ENCODE data around the gene SRRM2. TPM values are rescaled to one million over a fixed set of nuclear protein-coding genes. Genes with fewer than 3 reads are reported as not detected.

SRRM2 gene
- total RNA-seq, 1 experiment from 2014 or later, result 746 TPM

- no peak overlapping the region for H3K4me3 ChIP-seq
- H4K20me1 ChIP-seq (ENCODE audit: insufficient read depth), result peaks cover 6% of the 10 kb centered on the region; the same call in 1 of the 2 replicates
- no peak for DNase-seq
- intact Hi-C loops (cut with micrococcal nuclease; ENCODE audit: unreplicated experiment), result no loop called here
- no peaks in the 10 kb centered on the region for H3K9me3 ChIP-seq (ENCODE audit: insufficient read depth, low read depth)
- H3K9me2 ChIP-seq (ENCODE audit: insufficient read depth), result no peaks in the 10 kb centered on the region
- H2AFZ ChIP-seq, result no peak overlapping the region
- BruUV-seq (replicated peaks), result no TSS peak
- H3K4me2 ChIP-seq, result no peak overlapping the region
- ChIA-PET POLR2A (ENCODE audit: unreplicated experiment) (no interaction called here), CTCF (no interaction called here)
- no peaks in the 10 kb centered on the region for H3K27me3 ChIP-seq (ENCODE audit: insufficient read depth, low read depth)
- no peaks in the 10 kb centered on the region for H3K36me3 ChIP-seq (ENCODE audit: low read depth)
- no peak for TF ChIP-seq EZH2 (IDR thresholded peaks at IDR 0.05; ENCODE audit: low read depth)
- TF ChIP-seq, protein P1, sequence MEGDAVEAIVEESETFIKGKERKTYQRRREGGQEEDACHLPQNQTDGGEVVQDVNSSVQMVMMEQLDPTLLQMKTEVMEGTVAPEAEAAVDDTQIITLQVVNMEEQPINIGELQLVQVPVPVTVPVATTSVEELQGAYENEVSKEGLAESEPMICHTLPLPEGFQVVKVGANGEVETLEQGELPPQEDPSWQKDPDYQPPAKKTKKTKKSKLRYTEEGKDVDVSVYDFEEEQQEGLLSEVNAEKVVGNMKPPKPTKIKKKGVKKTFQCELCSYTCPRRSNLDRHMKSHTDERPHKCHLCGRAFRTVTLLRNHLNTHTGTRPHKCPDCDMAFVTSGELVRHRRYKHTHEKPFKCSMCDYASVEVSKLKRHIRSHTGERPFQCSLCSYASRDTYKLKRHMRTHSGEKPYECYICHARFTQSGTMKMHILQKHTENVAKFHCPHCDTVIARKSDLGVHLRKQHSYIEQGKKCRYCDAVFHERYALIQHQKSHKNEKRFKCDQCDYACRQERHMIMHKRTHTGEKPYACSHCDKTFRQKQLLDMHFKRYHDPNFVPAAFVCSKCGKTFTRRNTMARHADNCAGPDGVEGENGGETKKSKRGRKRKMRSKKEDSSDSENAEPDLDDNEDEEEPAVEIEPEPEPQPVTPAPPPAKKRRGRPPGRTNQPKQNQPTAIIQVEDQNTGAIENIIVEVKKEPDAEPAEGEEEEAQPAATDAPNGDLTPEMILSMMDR (conservative IDR thresholded peaks at IDR 0.05), result no peak
- 0 out of 2 replicates have a peak, but pooled peaks cover 4% of the 10 kb centered on the region for H3K79me2 ChIP-seq (ENCODE audit: low read depth)
- peaks cover 23% of the 10 kb centered on the region for H3F3A ChIP-seq (ENCODE audit: insufficient read depth, low read depth)
- H3K4me1 ChIP-seq (replicated peaks; ENCODE audit: insufficient read depth), result peaks cover 22% of the 10 kb centered on the region
- H3K27ac ChIP-seq, result no peak overlapping the region
These were observed 36.2 kb upstream of the SRRM2 start for GRCh38 chr16:2715966-2716885.

DNA sequence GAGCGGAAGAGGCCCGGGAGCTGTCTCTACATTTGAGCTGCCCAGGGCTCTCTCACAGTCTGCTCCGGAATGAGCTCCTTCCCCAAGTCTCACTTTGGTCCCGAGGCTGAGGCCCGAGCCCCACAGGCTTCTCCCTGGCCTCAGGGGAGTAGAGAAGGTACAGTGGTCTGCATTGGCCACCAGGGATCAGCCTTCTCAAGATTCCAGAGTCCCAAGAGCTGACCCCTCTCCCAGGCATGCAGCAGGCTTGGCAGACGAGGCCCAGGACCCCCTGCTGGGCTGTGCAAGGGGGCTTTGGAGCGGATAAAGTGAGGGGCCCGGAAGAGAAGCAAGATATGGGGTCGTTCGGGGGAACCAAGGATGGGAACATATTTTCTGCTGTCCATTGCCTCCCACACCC lies 35.5 kb upstream of the SRRM2 start:
- intact Hi-C loops (cut with micrococcal nuclease; ENCODE audit: unreplicated experiment), result no loop called here
- Histone ChIP-seq H2AFZ (no peak overlapping the region), H3K9me3 (ENCODE audit: insufficient read depth, low read depth) (no peaks in the 10 kb centered on the region), H3K36me3 (ENCODE audit: low read depth) (no peaks in the 10 kb centered on the region), H3K27ac (no peak overlapping the region), H3F3A (ENCODE audit: insufficient read depth, low read depth) (peaks cover 28% of the 10 kb centered on the region), H3K4me2 (no peak overlapping the region), H3K9me2 (ENCODE audit: insufficient read depth) (no peaks in the 10 kb centered on the region), H3K4me1 (replicated peaks; ENCODE audit: insufficient read depth) (peaks cover 22% of the 10 kb centered on the region), H3K79me2 (ENCODE audit: low read depth) (0 out of 2 replicates have a peak, but pooled peaks cover 4% of the 10 kb centered on the region), H3K4me3 (no peak overlapping the region), H3K27me3 (ENCODE audit: insufficient read depth, low read depth) (no peaks in the 10 kb centered on the region), H4K20me1 (ENCODE audit: insufficient read depth) (peaks cover 6% of the 10 kb centered on the region; the same call in 1 of the 2 replicates)
- POLR2A ChIA-PET (ENCODE audit: unreplicated experiment), result no interaction called here
- TF ChIP-seq, protein P1 (conservative IDR thresholded peaks at IDR 0.05), result no peak
- DNase-seq, result no peak
- CTCF ChIA-PET, result no interaction called here
- BruUV-seq (replicated peaks), result no TSS peak

DNA sequence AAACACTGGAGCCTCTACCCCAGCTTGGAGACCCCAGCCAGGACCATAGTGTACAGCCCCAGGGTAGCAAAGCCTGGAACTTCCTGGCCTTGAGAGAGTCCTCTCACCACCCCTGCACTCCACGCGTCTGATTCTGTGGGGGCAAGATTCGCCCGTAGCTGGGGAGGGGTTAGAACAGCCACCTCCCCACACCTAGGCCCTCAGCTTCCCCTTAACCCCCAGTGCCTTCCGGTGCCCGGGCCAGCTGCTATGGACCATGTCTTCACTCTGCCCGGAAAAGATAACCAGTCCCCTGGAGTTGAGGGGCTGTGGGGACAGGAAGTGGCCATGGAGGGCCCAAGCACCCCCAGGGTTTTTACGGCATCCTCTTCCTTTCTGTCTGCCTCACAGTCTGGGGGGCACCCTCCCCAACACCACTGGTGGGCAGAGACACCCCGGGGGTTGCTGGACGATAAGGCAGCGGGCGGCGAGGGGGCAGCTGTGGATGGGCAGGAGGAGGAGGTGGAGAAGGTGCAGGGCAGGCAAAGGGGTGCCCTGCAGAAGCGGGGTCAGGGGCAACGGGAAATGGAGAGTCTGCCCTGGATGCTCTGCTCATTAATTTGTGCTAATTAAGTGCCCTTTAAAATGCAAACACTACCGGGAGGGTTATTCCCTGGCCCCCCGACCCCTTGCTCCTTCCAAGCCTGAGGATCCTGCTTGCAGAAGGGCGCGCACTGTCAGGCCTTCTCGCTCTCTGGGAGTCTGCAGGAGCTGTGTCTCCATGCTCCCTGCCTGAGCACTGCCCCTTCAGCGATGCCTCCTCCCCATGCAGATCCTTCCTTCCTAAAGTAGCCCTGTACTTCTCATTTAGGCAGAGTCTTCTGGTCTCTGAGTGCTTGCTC lies 34.8 kb upstream of the SRRM2 start:
- intact Hi-C loops (cut with micrococcal nuclease; ENCODE audit: unreplicated experiment), result no loop called here
- H3K27ac ChIP-seq, result no peak overlapping the region
- no peaks in the 10 kb centered on the region for H3K36me3 ChIP-seq (ENCODE audit: low read depth)
- peaks cover 35% of the 10 kb centered on the region for H3F3A ChIP-seq (ENCODE audit: insufficient read depth, low read depth)
- no peaks in the 10 kb centered on the region for H3K9me3 ChIP-seq (ENCODE audit: insufficient read depth, low read depth)
- no peak overlapping the region for H3K4me2 ChIP-seq
- no peaks in the 10 kb centered on the region for H3K9me2 ChIP-seq (ENCODE audit: insufficient read depth)
- H2AFZ ChIP-seq, result no peak overlapping the region
- peaks cover 23% of the 10 kb centered on the region for H3K4me1 ChIP-seq (replicated peaks; ENCODE audit: insufficient read depth)
- no peaks in the 10 kb centered on the region for H3K27me3 ChIP-seq (ENCODE audit: insufficient read depth, low read depth)
- ChIA-PET POLR2A (ENCODE audit: unreplicated experiment) (no interaction called here), CTCF (no interaction called here)
- BruUV-seq (replicated peaks), result no TSS peak
- H3K79me2 ChIP-seq (ENCODE audit: low read depth), result 0 out of 2 replicates have a peak, but pooled peaks cover 4% of the 10 kb centered on the region
- DNase-seq, result no peak
- H4K20me1 ChIP-seq (ENCODE audit: insufficient read depth), result peaks cover 6% of the 10 kb centered on the region; the same call in 1 of the 2 replicates
- TF ChIP-seq, protein P1 (conservative IDR thresholded peaks at IDR 0.05), result no peak
- no peak for TF ChIP-seq EZH2 (IDR thresholded peaks at IDR 0.05; ENCODE audit: low read depth)
- H3K4me3 ChIP-seq, result no peak overlapping the region

Data from PC-9 (cell line).